HG02588 (cell line): ENCODE results near the gene KCNQ1OT1.

Experiments
- ATAC-seq: cut with Tn5 transposase; IDR thresholded peaks from one replicate; pipeline ENCODE4 v1.9.1; 2021; ENCODE audit warnings: mild to moderate bottlenecking, moderate library complexity; ENCODE audit not compliant: unreplicated experiment

Gene KCNQ1OT1

GRCh38 chr11:2669634-2670469 lies 29.9 kb downstream of the KCNQ1OT1 start:
- no peak for ATAC-seq

- ATAC-seq = no peak
Observed at GRCh38 chr11:2668876-2669275, 30.9 kb downstream of the KCNQ1OT1 start.

- no peak for ATAC-seq
Observed at GRCh38 chr11:2667940-2668339, 31.9 kb downstream of the KCNQ1OT1 start.

GRCh38 chr11:2666828-2667570 lies 32.8 kb downstream of the KCNQ1OT1 start:
- no peak for ATAC-seq

GRCh38 chr11:2666401-2666741 lies 33.4 kb downstream of the KCNQ1OT1 start:
- ATAC-seq = no peak

GRCh38 chr11:2665526-2666400 lies 34.0 kb downstream of the KCNQ1OT1 start:
- ATAC-seq = no peak

- ATAC-seq = no peak
Observed at GRCh38 chr11:2664791-2665525, 34.8 kb downstream of the KCNQ1OT1 start.

- ATAC-seq = no peak
Observed at GRCh38 chr11:2664376-2664775, 35.4 kb downstream of the KCNQ1OT1 start.

- no peak for ATAC-seq
Observed at GRCh38 chr11:2663915-2664314, 35.9 kb downstream of the KCNQ1OT1 start.

GRCh38 chr11:2663506-2663905 lies 36.3 kb downstream of the KCNQ1OT1 start:
- ATAC-seq = no peak

- ATAC-seq = no peak
Observed at GRCh38 chr11:2662430-2663299, 37.1 kb downstream of the KCNQ1OT1 start.

GRCh38 chr11:2662024-2662312 lies 37.8 kb downstream of the KCNQ1OT1 start:
- no peak for ATAC-seq

- ATAC-seq = no peak
Observed at GRCh38 chr11:2661173-2662023, 38.4 kb downstream of the KCNQ1OT1 start.

- ATAC-seq = no peak
Observed at GRCh38 chr11:2660357-2660939, 39.3 kb downstream of the KCNQ1OT1 start.

GRCh38 chr11:2657697-2658284 lies 42.0 kb downstream of the KCNQ1OT1 start:
- ATAC-seq = no peak

GRCh38 chr11:2656859-2657258 lies 42.9 kb downstream of the KCNQ1OT1 start:
- no peak for ATAC-seq

- ATAC-seq = no peak
Observed at GRCh38 chr11:2655834-2656622, 43.8 kb downstream of the KCNQ1OT1 start.
